ENCODE measurements around the gene TACR1.

DNA sequence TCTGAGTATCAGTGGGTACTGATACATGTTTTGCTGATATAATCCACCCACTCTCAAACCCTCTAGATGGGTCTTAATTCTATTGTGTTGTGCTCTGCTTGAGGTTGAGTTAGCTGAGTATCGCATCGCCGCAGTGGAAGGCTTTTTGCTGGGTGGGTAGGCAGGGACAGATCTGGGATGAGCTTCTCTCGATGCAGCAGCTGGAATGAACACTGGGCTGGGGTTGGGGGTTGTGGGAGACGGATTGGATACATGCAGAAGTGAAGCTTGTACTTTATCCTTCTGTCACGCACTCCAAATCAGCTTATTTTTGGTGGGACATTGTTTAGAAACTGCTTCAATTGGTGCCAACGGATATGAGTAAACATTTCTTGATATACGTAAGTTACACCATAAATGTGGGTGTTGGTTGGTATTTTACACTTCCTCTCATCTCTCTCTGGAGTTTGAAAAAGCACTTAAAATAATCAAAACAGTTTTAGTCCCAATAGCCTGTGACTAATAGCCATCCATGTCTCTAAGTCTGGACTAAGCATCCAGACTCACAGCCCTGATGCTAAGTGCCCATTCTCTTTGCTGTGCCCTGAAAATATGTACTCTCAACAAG is 133.8 kb downstream of the TACR1 start:
- no peak for TF ChIP-seq POLR2A (IDR thresholded peaks at IDR 0.05)
- TF ChIP-seq, protein P1, sequence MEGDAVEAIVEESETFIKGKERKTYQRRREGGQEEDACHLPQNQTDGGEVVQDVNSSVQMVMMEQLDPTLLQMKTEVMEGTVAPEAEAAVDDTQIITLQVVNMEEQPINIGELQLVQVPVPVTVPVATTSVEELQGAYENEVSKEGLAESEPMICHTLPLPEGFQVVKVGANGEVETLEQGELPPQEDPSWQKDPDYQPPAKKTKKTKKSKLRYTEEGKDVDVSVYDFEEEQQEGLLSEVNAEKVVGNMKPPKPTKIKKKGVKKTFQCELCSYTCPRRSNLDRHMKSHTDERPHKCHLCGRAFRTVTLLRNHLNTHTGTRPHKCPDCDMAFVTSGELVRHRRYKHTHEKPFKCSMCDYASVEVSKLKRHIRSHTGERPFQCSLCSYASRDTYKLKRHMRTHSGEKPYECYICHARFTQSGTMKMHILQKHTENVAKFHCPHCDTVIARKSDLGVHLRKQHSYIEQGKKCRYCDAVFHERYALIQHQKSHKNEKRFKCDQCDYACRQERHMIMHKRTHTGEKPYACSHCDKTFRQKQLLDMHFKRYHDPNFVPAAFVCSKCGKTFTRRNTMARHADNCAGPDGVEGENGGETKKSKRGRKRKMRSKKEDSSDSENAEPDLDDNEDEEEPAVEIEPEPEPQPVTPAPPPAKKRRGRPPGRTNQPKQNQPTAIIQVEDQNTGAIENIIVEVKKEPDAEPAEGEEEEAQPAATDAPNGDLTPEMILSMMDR (IDR thresholded peaks at IDR 0.05): no peak

All from breast epithelium (tissue), 3 donors.